GM12801 (cell line): ENCODE results near the gene SCN7A.

Source experiments
- CTCF ChIP-seq: IDR thresholded peaks from one replicate; pipeline ENCODE4 v1.5.1; 2011; ENCODE audit warnings: control low read depth; ENCODE audit not compliant: insufficient read length; ENCODE audit errors: extremely low read depth

SCN7A gene

GRCh38 chr2:166448106-166448505, 45.9 kb downstream of the SCN7A start:
- TF ChIP-seq CTCF: no peak

GRCh38 chr2:166444306-166444705, 49.7 kb downstream of the SCN7A start:
- no peak for TF ChIP-seq CTCF

- no peak for TF ChIP-seq CTCF
Measured at GRCh38 chr2:166440313-166440712, 53.7 kb downstream of the SCN7A start.

- TF ChIP-seq CTCF: no peak
Measured at GRCh38 chr2:166439078-166439477, 55.0 kb downstream of the SCN7A start.

GRCh38 chr2:166436976-166437375, 57.1 kb downstream of the SCN7A start:
- no peak for TF ChIP-seq CTCF

GRCh38 chr2:166436189-166436588, 57.9 kb downstream of the SCN7A start:
- TF ChIP-seq CTCF: no peak

GRCh38 chr2:166434491-166434890, 59.6 kb downstream of the SCN7A start:
- no peak for TF ChIP-seq CTCF

- TF ChIP-seq CTCF: no peak
Measured at GRCh38 chr2:166433457-166433856, 60.6 kb downstream of the SCN7A start.
